ENCODE results near the gene ANKRD63. TPM values are rescaled to one million over a fixed set of nuclear protein-coding genes. Genes with fewer than 3 reads are reported as not detected.

Gene ANKRD63
- total and polyA plus RNA-seq, 7 donors = 1.6 TPM; not detected in 6

- H3K27ac ChIP-seq = no peak overlapping the region
- no peak for DNase-seq
- no peak overlapping the region for H3K4me3 ChIP-seq
- H3K36me3 ChIP-seq = no peaks in the 10 kb centered on the region
- no peak for TF ChIP-seq EP300 (IDR thresholded peaks at IDR 0.05)
- TF ChIP-seq POLR2AphosphoS5 (IDR thresholded peaks at IDR 0.05) = no peak
- TF ChIP-seq, protein P1, sequence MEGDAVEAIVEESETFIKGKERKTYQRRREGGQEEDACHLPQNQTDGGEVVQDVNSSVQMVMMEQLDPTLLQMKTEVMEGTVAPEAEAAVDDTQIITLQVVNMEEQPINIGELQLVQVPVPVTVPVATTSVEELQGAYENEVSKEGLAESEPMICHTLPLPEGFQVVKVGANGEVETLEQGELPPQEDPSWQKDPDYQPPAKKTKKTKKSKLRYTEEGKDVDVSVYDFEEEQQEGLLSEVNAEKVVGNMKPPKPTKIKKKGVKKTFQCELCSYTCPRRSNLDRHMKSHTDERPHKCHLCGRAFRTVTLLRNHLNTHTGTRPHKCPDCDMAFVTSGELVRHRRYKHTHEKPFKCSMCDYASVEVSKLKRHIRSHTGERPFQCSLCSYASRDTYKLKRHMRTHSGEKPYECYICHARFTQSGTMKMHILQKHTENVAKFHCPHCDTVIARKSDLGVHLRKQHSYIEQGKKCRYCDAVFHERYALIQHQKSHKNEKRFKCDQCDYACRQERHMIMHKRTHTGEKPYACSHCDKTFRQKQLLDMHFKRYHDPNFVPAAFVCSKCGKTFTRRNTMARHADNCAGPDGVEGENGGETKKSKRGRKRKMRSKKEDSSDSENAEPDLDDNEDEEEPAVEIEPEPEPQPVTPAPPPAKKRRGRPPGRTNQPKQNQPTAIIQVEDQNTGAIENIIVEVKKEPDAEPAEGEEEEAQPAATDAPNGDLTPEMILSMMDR (IDR thresholded peaks at IDR 0.05) = no peak
- TF ChIP-seq POLR2A (IDR thresholded peaks at IDR 0.05) = no peak
- intact Hi-C loops (cut with DNase I) = no loop called here
- peaks cover 33 to 68% (median 47%) of the 10 kb centered on the region in 3 donors for H3K27me3 ChIP-seq
- peaks cover 0 to 39% (median 36%) of the 10 kb centered on the region in 4 donors for H3K4me1 ChIP-seq
- 24 to 58% methylated on average over 30 of the region's 30 CpGs for WGBS, 2 donors
- no peaks in the 10 kb centered on the region for H3K9me3 ChIP-seq
These were observed 2.4 kb downstream of the ANKRD63 start for GRCh38 chr15:40280260-40281056.

DNA sequence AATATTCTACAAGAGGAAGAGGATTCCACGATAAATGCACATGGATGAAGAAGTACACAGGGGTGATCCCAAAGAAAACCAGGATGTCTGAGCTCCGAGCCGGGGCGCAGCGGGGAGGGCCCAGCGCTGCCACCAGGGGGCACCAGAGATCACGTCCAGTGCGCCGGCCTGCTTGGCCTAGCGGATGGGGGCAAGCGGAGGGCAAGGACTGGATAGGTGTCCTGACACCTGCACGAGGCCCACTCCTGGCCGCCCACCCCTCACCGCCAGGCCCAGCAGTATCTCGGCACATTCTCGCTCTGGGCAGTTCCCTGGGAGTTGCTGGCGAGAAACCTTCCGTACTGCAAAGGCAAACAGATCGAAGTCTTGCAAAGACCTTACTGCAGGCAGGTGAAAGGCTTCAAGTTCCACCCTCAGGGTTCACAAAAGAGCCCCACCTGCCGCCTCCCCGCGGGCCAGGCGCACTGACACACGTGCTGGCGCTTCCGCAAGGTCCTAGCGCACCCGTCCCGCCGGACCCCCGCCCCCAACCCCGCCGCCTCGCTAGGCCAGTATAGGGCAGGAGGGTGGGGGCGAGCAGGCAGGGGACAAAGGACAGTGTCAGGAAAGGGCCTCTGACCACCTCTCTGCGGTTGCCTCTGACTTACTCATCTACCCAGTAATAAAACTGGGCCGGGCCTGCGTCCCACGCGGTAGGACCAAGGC is 3.3 kb downstream of the ANKRD63 start:
- Histone ChIP-seq H3K9me3 (no peaks in the 10 kb centered on the region), H3K4me1 (peaks cover 0 to 32% (median 28%) of the 10 kb centered on the region in 4 donors), H3K4me3 (no peak overlapping the region), H3K27ac (no peak overlapping the region), H3K27me3 (peaks cover 33 to 68% (median 47%) of the 10 kb centered on the region in 3 donors), H3K36me3 (no peaks in the 10 kb centered on the region)
- intact Hi-C loops (cut with DNase I) = loop anchor here (1.0 kb wide), 2 partner anchors 31 to 143 kb away; no protein-coding TSS in a partner anchor
- WGBS, 2 donors = 10 to 33% methylated on average over 40 of the region's 40 CpGs
- peak; percentile 83 for DNase-seq
- TF ChIP-seq, protein P1 (IDR thresholded peaks at IDR 0.05) = peak; percentile 89 to 100 (median 95)
- no peak for TF ChIP-seq EP300 (IDR thresholded peaks at IDR 0.05)

- no peak for DNase-seq
- Histone ChIP-seq H3K9me3 (no peaks in the 10 kb centered on the region), H3K4me1 (peaks cover 0 to 27% (median 24%) of the 10 kb centered on the region in 4 donors), H3K36me3 (no peaks in the 10 kb centered on the region), H3K27me3 (peaks cover 30 to 57% (median 43%) of the 10 kb centered on the region in 3 donors), H3K27ac (no peak overlapping the region), H3K4me3 (no peak overlapping the region)
- WGBS, 2 donors = 79 to 80% methylated on average over 10 of the region's 10 CpGs
- intact Hi-C loops (cut with DNase I) = no loop called here
- TF ChIP-seq, protein P1 (IDR thresholded peaks at IDR 0.05) = no peak
- TF ChIP-seq EP300 (IDR thresholded peaks at IDR 0.05) = no peak
These were observed 4.8 kb downstream of the ANKRD63 start for GRCh38 chr15:40278026-40278425.

DNA sequence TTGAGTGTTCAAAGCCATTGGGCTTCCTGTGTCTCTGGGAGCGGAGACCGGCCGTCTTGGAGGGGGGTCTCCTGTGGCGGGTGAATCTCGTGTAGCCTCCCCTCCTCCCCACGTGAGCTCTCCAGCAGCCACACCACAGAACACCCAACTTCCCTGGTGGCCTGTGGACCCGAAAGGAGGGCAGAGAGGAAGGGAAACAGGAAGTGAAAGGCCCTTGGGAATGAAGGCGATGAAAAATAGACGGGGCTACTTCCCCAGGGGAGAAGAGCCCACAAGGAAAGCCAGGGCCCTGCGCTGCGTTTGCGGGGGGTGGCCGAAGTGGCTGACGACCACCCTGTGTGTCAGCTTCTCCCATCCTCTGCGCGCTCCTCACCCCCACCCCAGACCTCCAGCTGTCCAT is 5.4 kb downstream of the ANKRD63 start:
- no peak for DNase-seq
- Histone ChIP-seq H3K36me3 (no peaks in the 10 kb centered on the region), H3K27ac (no peak overlapping the region), H3K4me1 (peaks cover 0 to 22% (median 18%) of the 10 kb centered on the region in 4 donors), H3K27me3 (peaks cover 25 to 51% (median 37%) of the 10 kb centered on the region in 3 donors), H3K9me3 (no peaks in the 10 kb centered on the region), H3K4me3 (no peak overlapping the region)
- 44 to 72% methylated on average over 16 of the region's 16 CpGs for WGBS, 2 donors
- TF ChIP-seq POLR2A (IDR thresholded peaks at IDR 0.05) = no peak
- TF ChIP-seq, protein P1 (IDR thresholded peaks at IDR 0.05) = no peak
- TF ChIP-seq EP300 (IDR thresholded peaks at IDR 0.05) = no peak
- no peak for TF ChIP-seq POLR2AphosphoS5 (IDR thresholded peaks at IDR 0.05)
- intact Hi-C loops (cut with DNase I) = no loop called here

Data from sigmoid colon (tissue), 7 donors.